ENCODE measurements around the gene AGPAT4. TPM values are rescaled to one million over a fixed set of nuclear protein-coding genes. Genes with fewer than 3 reads are reported as not detected.

Gene AGPAT4
- total RNA-seq, 1 donor from 2014 or later: 6.6 TPM

GRCh38 chr6:161284653-161285052, 10.8 kb upstream of the AGPAT4 start:
- DNase-seq (ENCODE audit: low read depth): no peak

GRCh38 chr6:161281092-161281491, 7.2 kb upstream of the AGPAT4 start:
- DNase-seq (ENCODE audit: low read depth): no peak

DNA sequence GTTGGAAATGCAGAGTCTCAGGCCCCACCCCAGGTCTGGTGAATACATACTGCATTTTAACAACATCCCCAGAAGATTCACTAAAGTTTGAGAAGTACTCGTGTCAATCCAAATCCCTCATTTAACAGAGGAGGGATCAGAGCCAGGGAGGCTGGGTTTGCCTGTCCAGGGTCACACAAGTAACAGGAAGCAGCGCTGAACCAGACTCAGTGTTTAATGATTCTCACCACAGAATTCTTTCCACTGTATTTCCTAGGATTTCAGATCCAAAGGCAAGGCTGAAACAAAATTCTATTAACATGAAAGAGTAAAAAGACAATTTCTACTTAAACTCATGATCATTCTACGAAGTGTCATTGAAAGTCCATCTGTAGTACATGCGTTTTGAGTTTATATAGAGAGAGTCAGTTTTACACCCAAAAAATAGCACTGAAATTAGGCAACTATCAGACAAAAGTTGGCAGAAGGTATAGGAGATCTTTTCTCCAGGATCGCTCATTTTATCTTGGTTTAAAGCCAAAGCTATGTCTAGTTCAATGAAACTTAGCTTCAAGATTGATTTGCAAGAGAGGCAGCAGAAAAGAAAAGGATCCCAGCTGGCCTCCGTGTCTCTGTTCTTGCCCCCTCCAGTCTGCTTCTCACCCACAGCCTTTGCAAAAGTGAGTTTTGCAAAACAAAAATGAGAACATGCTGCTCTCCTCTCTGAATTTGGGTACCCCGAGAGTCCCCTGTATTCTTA, 6.0 kb upstream of the AGPAT4 start:
- no peak for DNase-seq (ENCODE audit: low read depth)

DNA sequence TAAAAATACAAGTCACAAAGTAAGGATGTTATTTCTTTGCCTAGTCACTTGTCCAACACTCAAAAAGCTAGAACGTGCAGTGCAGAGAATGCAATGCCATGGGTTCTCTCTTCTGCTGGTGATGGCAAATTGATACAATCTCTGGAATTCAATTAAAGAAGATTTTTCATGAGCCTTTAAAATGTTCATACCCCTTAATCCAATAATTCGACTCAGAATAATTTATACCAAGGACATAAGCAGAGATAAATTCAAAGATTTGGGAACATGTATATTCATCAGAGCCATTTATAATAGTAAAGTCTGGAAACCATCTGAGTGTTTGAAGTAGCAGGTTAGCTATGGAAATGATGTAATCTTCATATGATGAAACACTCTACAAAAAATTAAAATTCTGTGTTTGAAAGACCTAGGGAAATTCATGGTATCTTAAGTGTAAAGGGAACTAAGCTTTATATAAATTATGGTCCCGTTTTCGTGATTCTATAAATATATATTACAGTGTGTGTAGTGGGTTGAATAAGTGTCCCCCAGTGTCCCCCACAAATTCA, 2.8 kb upstream of the AGPAT4 start:
- no peak for DNase-seq (ENCODE audit: low read depth)

DNA sequence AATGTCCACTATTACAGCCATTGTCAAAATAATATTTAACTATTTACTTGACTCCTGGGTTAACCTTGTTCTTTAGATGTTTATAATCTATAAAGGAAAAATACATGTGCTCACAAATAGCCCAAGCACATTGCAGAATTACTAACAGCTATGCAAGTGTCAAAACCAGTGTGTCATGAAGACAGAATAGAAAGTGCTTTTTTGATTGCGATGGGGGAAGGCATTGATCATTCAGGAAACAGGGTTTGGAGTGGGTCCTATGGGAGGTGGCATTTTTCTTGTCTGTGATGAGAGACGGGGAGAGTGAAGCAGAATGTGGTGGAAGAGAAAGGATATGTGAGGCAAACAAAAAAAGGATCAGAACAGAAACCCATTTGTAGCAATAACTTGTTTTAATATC, 1.0 kb upstream of the AGPAT4 start:
- DNase-seq (ENCODE audit: low read depth): no peak

DNA sequence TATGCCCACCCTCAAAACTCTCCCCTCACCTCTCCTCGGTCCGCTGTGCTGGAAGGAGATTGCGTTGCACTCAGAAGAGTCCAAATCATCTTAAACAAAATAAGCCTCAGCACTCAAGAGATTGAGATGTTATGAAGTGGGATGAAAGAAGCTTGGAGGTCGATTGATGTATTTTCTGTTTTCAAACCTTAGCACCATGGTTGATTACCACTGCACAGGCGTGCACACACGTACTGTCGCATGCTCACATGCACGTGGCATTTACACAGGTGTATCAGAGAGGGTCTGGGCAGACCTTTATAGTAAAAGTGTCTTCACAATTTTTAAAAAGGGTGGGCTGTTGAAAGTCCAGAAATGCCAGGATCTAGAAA, 612 bp upstream of the AGPAT4 start:
- DNase-seq (ENCODE audit: low read depth): no peak

- DNase-seq (ENCODE audit: low read depth): peak; percentile 36
Measured at GRCh38 chr6:161273274-161273751, 548 bp downstream of the AGPAT4 start.

DNA sequence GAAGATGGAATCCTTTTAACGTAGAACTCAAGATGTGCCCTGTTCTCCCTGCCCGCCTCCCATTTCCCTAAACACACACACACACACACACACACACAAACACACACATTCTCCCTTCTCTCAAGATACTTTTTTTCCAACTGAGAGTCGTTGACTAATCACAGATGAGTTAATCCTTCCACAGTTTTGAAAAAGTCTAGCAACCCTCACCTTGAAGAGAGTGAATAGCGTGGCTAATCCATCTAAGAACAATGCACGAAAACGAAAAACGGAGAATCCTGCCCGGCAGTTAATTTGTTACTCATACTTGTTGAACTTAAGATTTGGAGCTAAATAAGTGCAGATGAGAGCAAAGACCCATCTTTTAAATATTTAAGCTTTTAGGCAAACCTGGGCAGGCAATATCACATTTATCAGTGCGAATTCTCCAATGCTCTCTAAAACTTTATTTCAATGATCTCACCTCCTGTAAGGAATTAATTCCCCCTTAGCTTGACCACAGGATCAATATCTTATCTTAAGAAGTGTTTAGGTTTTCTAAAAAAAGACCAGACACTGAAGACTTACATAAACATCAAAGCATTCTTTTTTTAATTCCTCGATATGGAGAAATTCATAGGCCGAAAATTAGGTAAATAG, 1.1 kb downstream of the AGPAT4 start:
- DNase-seq (ENCODE audit: low read depth): no peak

GRCh38 chr6:161271343-161272030, 2.4 kb downstream of the AGPAT4 start:
- no peak for DNase-seq (ENCODE audit: low read depth)

GRCh38 chr6:161270116-161270515, 3.7 kb downstream of the AGPAT4 start:
- DNase-seq (ENCODE audit: low read depth): no peak

DNA sequence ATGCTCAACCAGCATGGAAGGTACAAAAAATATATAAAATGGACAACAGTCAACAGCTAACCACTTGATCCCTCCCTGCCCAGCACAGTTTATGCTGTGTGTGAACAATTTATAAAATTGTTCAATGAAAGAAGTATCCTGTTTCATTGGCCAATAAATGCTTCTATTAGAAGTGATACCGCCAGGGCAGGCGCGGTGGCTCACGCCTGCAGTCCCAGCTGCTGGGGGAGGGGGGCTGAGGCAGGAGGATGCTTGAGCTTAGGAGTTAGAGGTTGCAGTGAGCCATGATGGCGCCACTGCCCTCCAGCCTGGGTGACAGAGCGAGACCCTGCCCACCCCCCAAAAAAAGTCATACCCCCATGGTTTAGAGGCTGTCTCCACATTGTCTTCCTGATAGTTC, 4.6 kb downstream of the AGPAT4 start:
- no peak for DNase-seq (ENCODE audit: low read depth)

DNA sequence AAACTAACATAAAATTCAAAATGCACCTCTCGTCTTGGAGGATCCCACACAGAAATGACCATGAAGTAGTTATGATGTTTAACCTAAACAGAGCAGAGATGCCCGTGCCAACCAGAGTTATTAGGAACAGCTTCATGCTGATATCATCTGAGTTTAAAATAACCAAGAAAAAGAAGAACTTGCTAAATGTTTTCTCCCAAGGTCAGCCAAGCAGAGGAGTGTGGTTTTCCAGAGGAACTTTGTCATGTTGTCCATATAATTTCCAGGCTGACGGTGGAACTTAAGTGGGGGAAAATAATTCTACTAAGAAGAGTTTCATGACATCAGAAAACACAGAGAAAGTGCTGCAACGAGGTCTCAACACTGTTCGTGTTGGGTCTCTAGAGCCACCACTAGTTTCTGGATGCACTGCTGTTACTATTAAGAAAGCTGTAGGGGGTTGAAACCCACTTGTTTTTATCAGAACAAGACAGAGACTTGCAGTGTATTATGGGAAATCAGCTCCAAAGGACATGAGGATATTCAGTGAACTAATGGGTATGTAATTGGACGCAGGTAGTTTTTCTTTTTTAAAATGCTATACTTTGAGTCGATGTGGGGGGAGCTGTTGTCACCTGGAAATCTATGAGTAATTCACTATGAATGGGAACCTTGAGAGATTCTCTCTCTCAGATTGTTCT, 5.2 kb downstream of the AGPAT4 start:
- no peak for DNase-seq (ENCODE audit: low read depth)

GRCh38 chr6:161266513-161267230, 7.2 kb downstream of the AGPAT4 start:
- DNase-seq (ENCODE audit: low read depth): peak; percentile 12

GRCh38 chr6:161265975-161266374, 7.9 kb downstream of the AGPAT4 start:
- no peak for DNase-seq (ENCODE audit: low read depth)

GRCh38 chr6:161265554-161265953, 8.3 kb downstream of the AGPAT4 start:
- no peak for DNase-seq (ENCODE audit: low read depth)

DNA sequence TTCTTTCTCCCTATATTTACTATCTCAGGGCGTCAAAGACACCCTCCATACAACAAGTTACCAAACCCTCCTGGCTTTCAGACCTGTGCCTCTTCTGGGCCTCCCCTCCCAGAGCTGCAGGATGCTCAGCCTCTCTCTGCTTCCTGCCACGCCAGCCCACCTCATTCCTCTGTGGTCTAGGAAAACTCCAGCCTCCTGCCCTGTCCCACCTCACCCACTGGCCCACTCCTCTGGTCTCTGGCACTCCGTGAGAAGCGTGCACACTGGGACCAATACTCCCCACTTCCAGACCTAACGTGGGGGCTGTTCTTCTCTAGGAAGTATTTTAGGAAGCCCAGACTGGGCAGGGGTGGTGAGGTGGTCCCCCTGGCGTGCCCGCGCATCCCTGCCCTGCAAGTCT, 9.7 kb downstream of the AGPAT4 start:
- DNase-seq (ENCODE audit: low read depth): no peak

DNA sequence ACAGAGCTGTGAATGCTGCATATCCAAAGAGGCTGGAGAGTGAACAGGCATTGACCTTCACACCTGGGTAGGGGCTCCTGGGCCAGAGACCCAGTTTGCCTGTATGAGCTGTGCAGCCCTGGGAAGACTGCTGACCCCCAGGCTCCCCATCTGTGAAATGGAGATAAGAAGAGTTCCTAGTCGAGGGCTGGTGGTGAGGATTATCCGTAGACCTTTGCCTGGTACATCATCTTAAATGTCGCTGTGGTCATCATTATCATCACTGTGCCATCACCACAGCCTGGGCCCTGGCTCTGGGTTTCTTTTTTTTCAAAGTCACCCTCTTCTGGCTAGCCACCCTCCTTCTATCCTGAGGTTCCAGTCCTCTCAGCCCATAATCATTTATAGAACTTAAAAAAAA, 12.0 kb downstream of the AGPAT4 start:
- DNase-seq (ENCODE audit: low read depth): no peak

DNA sequence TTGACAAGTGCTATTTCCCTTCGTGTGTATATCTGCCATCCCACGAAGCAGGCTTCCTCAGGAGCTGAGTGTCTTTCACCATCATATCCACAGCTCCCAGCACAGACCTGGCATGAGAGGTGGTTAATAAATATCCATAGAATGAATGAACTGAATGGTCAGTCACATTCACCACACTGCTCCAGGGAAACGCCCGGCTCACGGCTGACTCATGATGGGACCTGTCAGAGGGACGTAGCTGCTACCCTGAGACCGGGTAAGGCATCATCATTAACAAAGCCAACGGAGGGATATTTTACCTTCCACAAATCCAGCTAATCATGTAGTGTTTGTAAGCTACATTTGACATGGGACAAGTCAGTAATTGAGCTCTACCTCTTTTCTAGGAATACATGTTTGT, 12.5 kb downstream of the AGPAT4 start:
- DNase-seq (ENCODE audit: low read depth): no peak

- no peak for DNase-seq (ENCODE audit: low read depth)
Measured at GRCh38 chr6:161259302-161259701, 14.6 kb downstream of the AGPAT4 start.

- no peak for DNase-seq (ENCODE audit: low read depth)
Measured at GRCh38 chr6:161257793-161258457, 15.9 kb downstream of the AGPAT4 start.

Measured in myocyte (in vitro differentiated cells).